IMR-90 (cell line): ENCODE results near the gene CLIC1.

ENCODE experiments used
- BHLHE40 ChIP-seq: fragments of 150-350 bp; IDR thresholded peaks from 2 replicates; pipeline ENCODE4 v1.6.1; 2016; ENCODE audit warnings: mild to moderate bottlenecking, low read depth, low read length
- CEBPB ChIP-seq: IDR thresholded peaks from 2 replicates; pipeline ENCODE4 v1.6.1; 2012; ENCODE audit warnings: low read depth, low read length, improper control_type of control experiment
- FOS ChIP-seq: fragments of 150-350 bp; IDR thresholded peaks from 2 replicates; pipeline ENCODE4 v1.6.1; 2016; ENCODE audit warnings: low read depth, low read length
- MXI1 ChIP-seq: IDR thresholded peaks from 2 replicates; pipeline ENCODE4 v1.6.1; 2012; ENCODE audit warnings: low read depth, mild to moderate bottlenecking, low read length, moderate library complexity, borderline replicate concordance
- POLR2A ChIP-seq: IDR thresholded peaks from 2 replicates; pipeline ENCODE4 v1.6.1; 2012; ENCODE audit warnings: mild to moderate bottlenecking, low read depth, low read length
- RAD21 ChIP-seq: IDR thresholded peaks from 2 replicates; pipeline ENCODE4 v1.6.1; 2012; ENCODE audit warnings: low read length, improper control_type of control experiment
- RFX5 ChIP-seq: IDR thresholded peaks from 2 replicates; pipeline ENCODE4 v1.8.0; 2012; ENCODE audit warnings: low read depth, mild to moderate bottlenecking, low read length, moderate library complexity
- SMC3 ChIP-seq: fragments of 150-350 bp; IDR thresholded peaks from 2 replicates; pipeline ENCODE4 v1.6.1; 2016; ENCODE audit warnings: low read depth, mild to moderate bottlenecking, antibody characterized with exemption, low read length, moderate library complexity
- TF ChIP-seq, protein P1 (sequence below): conservative IDR thresholded peaks from 2 replicates; pipeline ENCODE4 v1.5.1; 2012; ENCODE audit warnings: mild to moderate bottlenecking, low read depth, low read length, improper control_type of control experiment
- TF ChIP-seq, protein P2 (sequence below): fragments of 150-350 bp; IDR thresholded peaks from 2 replicates; pipeline ENCODE4 v1.6.1; 2017; ENCODE audit warnings: mild to moderate bottlenecking, antibody characterized with exemption, low read length, low read depth
- TF ChIP-seq, protein P3 (sequence below): fragments of 150-350 bp; IDR thresholded peaks from 2 replicates; pipeline ENCODE4 v1.6.1; 2016; ENCODE audit warnings: low read depth, mild to moderate bottlenecking, low read length, moderate library complexity, borderline replicate concordance

DNA sequence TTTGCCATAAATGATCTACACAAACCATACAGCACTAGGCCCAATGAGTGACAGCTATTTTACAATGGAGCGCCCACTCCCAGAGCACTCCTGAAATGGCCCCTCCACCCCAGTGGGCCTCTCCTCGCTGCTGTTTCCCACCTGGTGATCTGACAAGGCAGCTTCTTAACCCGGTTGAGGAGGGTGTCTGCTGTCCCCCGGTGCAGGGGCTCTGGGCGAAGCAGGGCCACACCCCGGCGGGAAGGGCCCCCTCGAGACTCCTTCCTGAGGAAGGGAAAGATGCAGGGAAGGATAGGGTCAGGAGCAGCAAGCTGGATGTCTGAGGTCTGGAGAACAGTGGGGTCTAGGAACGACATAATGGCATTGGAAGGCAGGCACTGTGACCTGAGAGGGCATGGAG lies 43.4 kb downstream of the CLIC1 start:
- no peak for TF ChIP-seq FOS
- no peak for TF ChIP-seq POLR2A
- TF ChIP-seq RAD21 = no peak
- no peak for TF ChIP-seq BHLHE40
- TF ChIP-seq, protein P1, sequence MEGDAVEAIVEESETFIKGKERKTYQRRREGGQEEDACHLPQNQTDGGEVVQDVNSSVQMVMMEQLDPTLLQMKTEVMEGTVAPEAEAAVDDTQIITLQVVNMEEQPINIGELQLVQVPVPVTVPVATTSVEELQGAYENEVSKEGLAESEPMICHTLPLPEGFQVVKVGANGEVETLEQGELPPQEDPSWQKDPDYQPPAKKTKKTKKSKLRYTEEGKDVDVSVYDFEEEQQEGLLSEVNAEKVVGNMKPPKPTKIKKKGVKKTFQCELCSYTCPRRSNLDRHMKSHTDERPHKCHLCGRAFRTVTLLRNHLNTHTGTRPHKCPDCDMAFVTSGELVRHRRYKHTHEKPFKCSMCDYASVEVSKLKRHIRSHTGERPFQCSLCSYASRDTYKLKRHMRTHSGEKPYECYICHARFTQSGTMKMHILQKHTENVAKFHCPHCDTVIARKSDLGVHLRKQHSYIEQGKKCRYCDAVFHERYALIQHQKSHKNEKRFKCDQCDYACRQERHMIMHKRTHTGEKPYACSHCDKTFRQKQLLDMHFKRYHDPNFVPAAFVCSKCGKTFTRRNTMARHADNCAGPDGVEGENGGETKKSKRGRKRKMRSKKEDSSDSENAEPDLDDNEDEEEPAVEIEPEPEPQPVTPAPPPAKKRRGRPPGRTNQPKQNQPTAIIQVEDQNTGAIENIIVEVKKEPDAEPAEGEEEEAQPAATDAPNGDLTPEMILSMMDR = no peak
- TF ChIP-seq, protein P2, sequence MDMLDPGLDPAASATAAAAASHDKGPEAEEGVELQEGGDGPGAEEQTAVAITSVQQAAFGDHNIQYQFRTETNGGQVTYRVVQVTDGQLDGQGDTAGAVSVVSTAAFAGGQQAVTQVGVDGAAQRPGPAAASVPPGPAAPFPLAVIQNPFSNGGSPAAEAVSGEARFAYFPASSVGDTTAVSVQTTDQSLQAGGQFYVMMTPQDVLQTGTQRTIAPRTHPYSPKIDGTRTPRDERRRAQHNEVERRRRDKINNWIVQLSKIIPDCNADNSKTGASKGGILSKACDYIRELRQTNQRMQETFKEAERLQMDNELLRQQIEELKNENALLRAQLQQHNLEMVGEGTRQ = no peak
- TF ChIP-seq SMC3 = no peak
- TF ChIP-seq RFX5 = no peak
- TF ChIP-seq, protein P3, sequence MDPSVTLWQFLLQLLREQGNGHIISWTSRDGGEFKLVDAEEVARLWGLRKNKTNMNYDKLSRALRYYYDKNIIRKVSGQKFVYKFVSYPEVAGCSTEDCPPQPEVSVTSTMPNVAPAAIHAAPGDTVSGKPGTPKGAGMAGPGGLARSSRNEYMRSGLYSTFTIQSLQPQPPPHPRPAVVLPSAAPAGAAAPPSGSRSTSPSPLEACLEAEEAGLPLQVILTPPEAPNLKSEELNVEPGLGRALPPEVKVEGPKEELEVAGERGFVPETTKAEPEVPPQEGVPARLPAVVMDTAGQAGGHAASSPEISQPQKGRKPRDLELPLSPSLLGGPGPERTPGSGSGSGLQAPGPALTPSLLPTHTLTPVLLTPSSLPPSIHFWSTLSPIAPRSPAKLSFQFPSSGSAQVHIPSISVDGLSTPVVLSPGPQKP = no peak
- TF ChIP-seq CEBPB = no peak
- no peak for TF ChIP-seq MXI1
